Choroid plexus epithelial cell (primary cell): ENCODE results near the gene XPR1.
A peak's percentile ranks its signal among the peaks of the same experiment; 100 is the strongest.

Experiments used
- DNase-seq: peaks from one replicate; pipeline ENCODE4 v3.0.0-alpha.2; 2010; ENCODE audit warnings: low read depth
- H3K4me3 ChIP-seq: 2 replicates; pipeline ENCODE4 v1.5.1; 2011; ENCODE audit warnings: low read depth, mild to moderate bottlenecking, control low read depth, low read length, moderate library complexity
- CTCF ChIP-seq: conservative IDR thresholded peaks from 2 replicates; pipeline ENCODE4 v1.5.1; 2011; ENCODE audit warnings: low read depth, mild to moderate bottlenecking, control low read depth, inconsistent platforms, low read length, moderate library complexity

XPR1 gene

GRCh38 chr1:180859306-180859705, 227.5 kb downstream of the XPR1 start:
- H3K4me3 ChIP-seq: no peak overlapping the region
- no peak for TF ChIP-seq CTCF
- DNase-seq: no peak

- no peak overlapping the region for H3K4me3 ChIP-seq
- no peak for DNase-seq
- TF ChIP-seq CTCF: no peak
These were observed 228.7 kb downstream of the XPR1 start for GRCh38 chr1:180860535-180860934.

GRCh38 chr1:180862305-180862704, 230.5 kb downstream of the XPR1 start:
- no peak overlapping the region for H3K4me3 ChIP-seq
- peak; percentile 29 for DNase-seq
- TF ChIP-seq CTCF: no peak

GRCh38 chr1:180863158-180863775, 231.4 kb downstream of the XPR1 start:
- DNase-seq: peak; percentile 75
- H3K4me3 ChIP-seq: no peak overlapping the region
- peak; percentile 59 for TF ChIP-seq CTCF

- DNase-seq: peak; percentile 70
- H3K4me3 ChIP-seq: no peak overlapping the region
- TF ChIP-seq CTCF: peak; percentile 60
These were observed 250.1 kb downstream of the XPR1 start for GRCh38 chr1:180881806-180882509.

GRCh38 chr1:180884588-180885300, 252.9 kb downstream of the XPR1 start:
- no peak for TF ChIP-seq CTCF
- no peak for DNase-seq

More at GRCh38 chr1:180884588-180885300, 252.9 kb downstream of the XPR1 start:
- H3K4me3 ChIP-seq: no peak overlapping the region
